Nucleus accumbens (tissue), 56 donors: Measurements from ENCODE around the gene THSD1.

Experiments
- DNase-seq, 56 donors: peaks; one replicate each; lab custom pipeline; 2025; lab: John Stamatoyannopoulos, UW

Gene THSD1

GRCh38 chr13:52405767-52406494 lies at the start of gene THSD1:
TSS of gene THSD1 (minus strand) at chr13:52406172. CDS start at chr13:52402600, 3,572 bp downstream.
- peak in 17 of 56 donors; percentile 1 to 38 (median 21) for DNase-seq

DNA sequence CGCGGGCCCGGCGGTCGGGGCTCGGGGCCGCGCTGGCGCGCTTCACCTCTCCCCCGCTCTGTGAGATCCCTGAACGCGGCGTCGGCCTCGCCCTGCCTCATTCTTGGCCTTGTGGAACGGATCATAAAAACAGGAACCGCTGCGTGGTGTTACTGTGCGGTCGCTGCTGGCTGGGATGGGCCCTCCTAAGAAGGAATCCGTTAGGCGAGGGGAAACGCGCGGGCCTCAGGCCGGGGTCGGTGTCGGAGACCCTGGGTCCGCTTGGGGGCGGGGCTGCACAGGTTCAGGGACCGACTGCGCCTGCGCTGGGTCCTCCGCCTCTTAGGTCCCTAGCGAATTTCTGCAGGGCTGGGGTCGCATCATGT lies 49.7 kb upstream of the THSD1 start:
- peak in 48 of 56 donors; percentile 24 to 81 (median 60) for DNase-seq

- peak in 55 of 56 donors; percentile 43 to 96 (median 86) for DNase-seq
These were observed 49.1 kb upstream of the THSD1 start, which contains the start of gene CKAP2 for GRCh38 chr13:52454820-52455676. TSS of gene CKAP2 (plus strand) at chr13:52455478. CDS start at chr13:52455557, 79 bp downstream.

DNA sequence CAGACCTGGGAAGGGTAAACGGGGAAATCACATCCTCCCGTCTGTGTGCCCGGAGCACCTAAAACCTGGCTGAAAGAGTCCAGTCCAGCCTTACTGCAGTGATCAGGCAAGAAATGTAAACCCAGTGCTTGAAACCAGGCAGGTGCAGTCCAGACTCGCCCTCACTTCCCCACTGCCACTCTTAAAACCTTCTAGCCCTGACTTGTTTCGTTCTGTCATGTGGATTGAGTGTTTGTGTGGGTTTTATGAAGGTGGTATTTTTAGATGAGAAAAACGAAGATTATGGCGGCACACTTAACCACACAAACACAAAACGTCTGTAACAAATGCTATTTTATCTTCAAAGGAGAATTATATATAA lies 48.5 kb upstream of the THSD1 start:
- peak in 3 of 56 donors; percentile 2 to 7 (median 4) for DNase-seq

DNA sequence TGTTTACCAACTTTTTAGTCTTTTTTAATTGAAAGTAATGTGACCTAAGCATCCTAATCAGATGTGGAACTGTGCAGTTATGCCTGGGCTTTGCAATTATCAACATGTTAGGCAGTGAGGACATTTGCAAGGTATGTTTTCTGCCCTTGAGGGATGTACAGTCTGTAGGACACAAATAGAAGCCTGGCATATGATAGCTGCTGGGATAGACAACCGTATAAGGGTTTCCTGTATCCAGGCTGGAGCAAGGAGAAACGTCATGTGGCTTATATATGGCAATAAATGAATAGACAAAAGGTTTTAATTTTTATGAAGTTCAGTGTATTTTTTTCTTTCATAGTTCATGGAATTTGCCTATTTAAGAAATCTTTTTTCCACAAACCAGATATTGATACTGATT lies 46.5 kb upstream of the THSD1 start:
- DNase-seq = no peak

GRCh38 chr13:52451135-52451804 lies 45.3 kb upstream of the THSD1 start:
- DNase-seq = no peak

GRCh38 chr13:52450793-52451116 lies 44.8 kb upstream of the THSD1 start:
- no peak for DNase-seq

DNA sequence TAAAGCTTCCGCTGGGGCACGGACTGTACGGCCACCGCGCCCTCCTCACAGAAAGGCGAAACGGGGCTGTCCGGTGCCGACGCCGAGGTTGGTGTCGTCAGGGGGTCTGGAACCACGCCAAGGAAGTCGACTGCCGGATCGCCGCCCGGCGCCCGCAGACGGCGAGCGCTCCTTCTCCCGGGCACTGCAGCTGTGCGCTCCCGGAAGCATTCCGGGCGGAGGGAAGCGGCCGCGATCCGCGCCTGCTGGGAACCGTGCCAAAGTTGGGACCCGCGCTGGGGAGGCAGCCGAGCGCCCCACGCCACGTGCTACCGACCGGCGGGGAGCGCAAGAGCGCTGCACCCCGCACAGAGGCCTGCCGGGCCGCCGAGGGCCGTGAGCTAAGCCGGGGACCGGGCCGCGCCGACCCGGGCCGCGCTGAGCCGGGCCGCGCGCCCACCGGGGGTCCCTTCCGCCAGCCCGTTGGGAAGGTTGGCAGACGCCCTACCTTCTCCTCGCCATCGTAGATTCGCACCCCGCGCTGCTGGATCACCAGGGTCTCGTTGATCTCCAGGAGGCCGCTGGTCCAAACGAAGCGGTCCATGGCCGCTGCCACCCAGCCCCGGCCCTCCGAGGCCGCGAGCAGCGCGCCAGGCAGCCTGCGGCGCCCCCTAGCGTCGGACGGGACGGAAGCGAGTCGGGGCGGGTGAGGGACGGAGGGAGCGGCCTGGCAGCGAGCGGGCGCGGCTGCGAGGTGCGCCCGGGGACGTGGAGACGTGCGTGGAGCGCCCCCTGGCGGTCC lies 44.2 kb upstream of the THSD1 start, which contains the start of gene VPS36:
Gene VPS36, minus strand, starts transcription at position 623 of the 781 bp plus-strand sequence. Its CDS starts 40 bp downstream, at position 583.
- DNase-seq = peak; percentile 25 to 98 (median 89)

DNA sequence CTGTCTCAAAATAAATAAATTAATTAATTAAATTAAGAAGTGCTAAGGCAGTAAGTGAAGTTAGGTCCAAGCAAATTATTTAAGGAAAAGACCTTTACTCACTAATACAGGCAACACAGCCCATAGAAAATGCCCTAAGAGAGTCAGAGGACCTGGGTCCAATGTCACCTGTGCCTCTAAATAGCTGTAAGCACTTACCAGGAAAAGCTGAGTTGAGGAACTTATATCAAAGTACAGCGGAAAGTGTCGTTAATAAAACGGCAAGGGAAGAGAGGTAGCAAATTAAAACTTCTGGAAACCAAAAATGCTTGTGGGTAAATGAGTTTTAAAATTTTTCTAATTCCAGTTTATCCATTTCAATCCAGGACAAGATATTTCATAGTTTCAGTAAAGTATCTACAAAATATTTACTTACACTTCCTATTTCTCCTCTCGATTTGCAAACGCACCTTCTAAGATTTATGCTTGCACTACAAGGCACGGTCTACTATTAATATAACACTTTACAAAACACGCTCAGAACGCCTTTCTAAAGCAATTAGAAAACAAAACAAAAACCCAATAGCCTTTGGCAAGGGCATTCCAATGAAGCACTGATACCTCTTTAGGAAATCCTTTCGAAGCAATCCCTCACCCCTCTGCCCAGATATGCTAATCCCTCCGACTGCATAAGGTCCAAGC lies 43.5 kb upstream of the THSD1 start:
- DNase-seq = no peak

DNA sequence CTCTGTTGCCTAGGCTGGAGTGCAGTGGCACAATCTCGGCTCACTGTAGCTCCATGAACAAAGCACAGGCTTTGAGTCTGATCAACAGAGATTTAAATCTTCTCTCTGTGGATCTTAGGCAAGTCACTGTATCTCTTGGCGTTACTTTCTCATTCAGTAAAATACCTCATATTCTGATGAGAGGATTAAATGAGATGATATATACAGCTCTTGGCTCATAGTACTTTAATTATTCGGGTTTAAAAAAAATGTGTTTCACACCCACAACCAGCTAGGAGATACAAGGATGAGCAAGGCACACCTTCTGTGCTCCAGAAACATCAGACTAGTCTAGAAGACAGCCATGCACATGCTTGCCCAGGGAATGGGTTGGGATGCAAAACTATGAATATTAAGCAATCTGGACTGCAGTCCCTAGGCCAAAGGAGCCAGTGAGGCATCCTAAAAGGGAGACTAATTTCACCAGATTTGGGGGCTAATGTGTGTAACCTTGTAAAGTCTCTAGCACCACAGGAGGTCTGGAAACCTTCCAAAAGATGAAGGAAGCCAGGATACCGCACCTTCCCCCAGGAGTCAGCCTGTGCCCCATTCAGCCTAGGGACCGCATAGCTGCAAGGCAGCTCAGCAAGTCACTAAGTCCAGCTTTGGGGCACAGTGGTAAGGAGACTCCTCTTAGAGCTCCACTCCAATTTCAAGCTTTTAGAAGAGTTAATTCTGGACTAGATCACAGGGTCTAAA lies 42.0 kb upstream of the THSD1 start:
- no peak for DNase-seq

GRCh38 chr13:52447354-52447753 lies 41.4 kb upstream of the THSD1 start:
- no peak for DNase-seq

DNA sequence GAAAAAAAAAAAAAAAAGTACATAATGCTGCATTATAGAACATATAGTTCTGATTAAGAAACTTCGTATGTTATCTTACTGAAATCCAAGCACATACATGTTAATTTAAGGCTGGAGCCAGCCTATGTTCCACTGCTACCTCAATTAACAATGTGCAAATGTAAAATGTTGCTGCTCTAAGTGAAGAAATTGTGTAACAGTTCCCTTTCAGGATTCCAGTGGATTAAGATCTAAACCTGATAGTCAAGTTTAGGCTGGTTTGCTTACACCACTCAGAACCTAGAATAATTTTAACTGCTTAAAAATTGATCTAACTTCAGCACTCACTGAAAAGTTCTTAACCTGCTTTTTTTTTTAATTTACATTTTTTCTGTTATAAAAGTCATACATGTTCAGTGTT lies 40.3 kb upstream of the THSD1 start:
- no peak for DNase-seq

GRCh38 chr13:52432456-52432855 lies 26.5 kb upstream of the THSD1 start:
- no peak for DNase-seq

DNA sequence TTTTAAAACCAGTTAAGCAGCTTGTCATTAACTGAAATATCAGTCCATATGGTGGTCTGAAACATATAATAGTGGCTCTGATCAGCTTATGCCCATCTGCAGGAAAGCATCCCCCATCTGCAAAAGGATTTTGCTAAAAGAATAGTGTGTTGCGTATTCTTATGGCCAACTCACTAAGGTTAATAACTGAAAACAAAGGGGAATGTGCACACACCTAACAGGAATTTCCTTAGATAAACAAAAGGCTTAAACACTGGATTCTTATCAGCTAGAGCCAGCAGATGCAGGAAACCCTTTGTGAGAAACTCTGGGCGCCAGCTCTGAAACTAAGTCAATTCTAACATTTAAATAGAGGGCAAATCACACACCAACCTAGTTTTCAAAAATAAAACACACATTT lies 22.3 kb upstream of the THSD1 start:
- no peak for DNase-seq

- DNase-seq = no peak
These were observed 15.2 kb upstream of the THSD1 start for GRCh38 chr13:52421216-52421615.

DNA sequence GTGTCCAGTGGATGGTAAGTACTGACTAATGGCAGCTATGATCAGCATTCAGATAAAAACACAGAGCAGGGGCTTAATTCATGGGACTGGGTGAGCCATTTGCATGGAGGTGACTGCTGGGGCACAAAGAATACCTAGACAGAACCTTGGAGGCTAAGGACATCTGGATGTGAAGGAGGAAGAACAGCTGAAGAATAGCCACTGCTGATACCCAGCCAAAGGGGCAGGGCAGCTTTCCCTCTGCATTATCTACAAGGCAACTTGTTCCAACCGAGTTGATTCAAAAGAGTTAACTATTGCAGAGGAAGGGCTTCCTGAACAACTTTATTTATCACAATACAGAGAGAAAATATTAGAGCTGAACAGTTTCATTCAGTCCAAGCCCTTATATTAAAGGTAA lies 13.1 kb upstream of the THSD1 start:
- DNase-seq = no peak

- no peak for DNase-seq
These were observed 9.0 kb upstream of the THSD1 start for GRCh38 chr13:52414963-52415362.

DNA sequence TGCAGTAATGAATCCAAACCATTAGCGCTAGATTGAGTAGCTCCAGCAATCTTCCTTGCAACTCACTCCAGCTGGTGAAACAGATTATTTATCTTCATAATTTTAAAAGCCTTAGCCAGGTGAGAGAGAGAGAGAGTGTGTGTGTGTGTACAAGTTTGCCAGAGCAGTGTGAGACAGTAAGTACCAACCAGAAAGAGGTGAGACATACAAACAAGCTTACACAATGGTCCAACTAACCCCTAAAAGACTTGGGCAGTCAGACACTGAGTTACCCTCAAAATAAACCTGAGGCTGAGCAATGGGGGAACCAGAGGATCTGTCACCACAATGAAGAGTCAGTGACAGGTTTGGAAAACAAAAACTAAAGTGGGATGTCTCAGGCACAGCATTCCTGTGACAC lies 8.1 kb upstream of the THSD1 start:
- no peak for DNase-seq

DNA sequence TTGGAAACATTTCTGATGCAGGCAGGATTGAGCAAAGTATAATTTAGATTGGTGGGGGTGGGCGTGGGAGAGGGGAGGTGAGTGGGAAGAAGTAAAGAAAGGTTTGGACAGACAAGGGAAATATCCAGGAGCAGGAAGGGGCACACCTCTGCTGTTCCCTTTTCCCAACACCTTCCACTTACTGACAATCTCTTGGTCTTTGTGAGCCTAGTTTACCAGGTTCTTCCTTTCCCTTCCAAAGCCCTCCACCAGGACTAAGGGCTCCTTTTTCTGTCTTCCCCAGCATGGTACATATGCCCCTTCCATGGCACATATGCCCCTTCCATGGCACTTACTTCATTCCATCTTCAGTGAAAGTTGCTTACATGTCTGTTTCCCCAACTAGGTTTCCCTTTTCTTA lies 6.2 kb upstream of the THSD1 start:
- no peak for DNase-seq
